Astrocyte (in vitro differentiated cells and primary cell): ENCODE measurements around the gene FOXF1. TPM values are rescaled to one million over a fixed set of nuclear protein-coding genes. Genes with fewer than 3 reads are reported as not detected.
A peak's percentile ranks its signal among the peaks of the same experiment; 100 is the strongest.

Experiments
- DNase-seq: peaks from one replicate; pipeline ENCODE4 v3.0.0-alpha.2; 2010; ENCODE audit warnings: low read depth
- FAIRE-seq: peaks from 2 replicates; lab custom pipeline; 2011; peaks lifted over from hg19 to GRCh38; lab: Jason Lieb, UNC
- H2AFZ ChIP-seq: 2 replicates; pipeline ENCODE4 v1.6.0; 2012; ENCODE audit warnings: low read depth, low read length, inconsistent platforms
- H3K27ac ChIP-seq: 2 replicates; pipeline ENCODE4 v1.5.1; 2011; ENCODE audit warnings: low read depth, low read length, inconsistent platforms
- H3K27me3 ChIP-seq: 2 replicates; pipeline ENCODE4 v1.6.0; 2011; ENCODE audit warnings: low read length, inconsistent platforms; ENCODE audit not compliant: insufficient read depth
- H3K36me3 ChIP-seq: 2 replicates; pipeline ENCODE4 v1.5.1; 2011; ENCODE audit warnings: low read length, inconsistent platforms; ENCODE audit not compliant: insufficient read depth
- H3K4me1 ChIP-seq: 2 replicates; pipeline ENCODE4 v1.5.1; 2011; ENCODE audit warnings: low read length, inconsistent platforms; ENCODE audit not compliant: insufficient read depth
- H3K4me2 ChIP-seq: 2 replicates; pipeline ENCODE4 v1.6.0; 2012; ENCODE audit warnings: low read length, inconsistent platforms
- H3K4me3 ChIP-seq: 2 replicates; pipeline ENCODE4 v1.5.1; 2011; ENCODE audit warnings: low read depth, mild to moderate bottlenecking, low read length, inconsistent platforms; ENCODE audit not compliant: insufficient read depth
- H3K79me2 ChIP-seq: 2 replicates; pipeline ENCODE4 v1.6.0; 2012; ENCODE audit warnings: mild to moderate bottlenecking, low read length, inconsistent platforms; ENCODE audit not compliant: insufficient read depth
- H3K9ac ChIP-seq: 2 replicates; pipeline ENCODE4 v1.6.0; 2012; ENCODE audit warnings: mild to moderate bottlenecking, low read length, inconsistent platforms
- H3K9me3 ChIP-seq: 2 replicates; pipeline ENCODE4 v1.5.1; 2012; ENCODE audit warnings: low read depth, mild to moderate bottlenecking, low read length, inconsistent platforms; ENCODE audit not compliant: insufficient read depth
- H4K20me1 ChIP-seq: 2 replicates; pipeline ENCODE4 v1.6.0; 2012; ENCODE audit warnings: low read length, inconsistent platforms; ENCODE audit not compliant: insufficient read depth
- H3K27ac Mint-ChIP-seq: one replicate; pipeline ENCODE4 v1.8.0; 2021; ENCODE audit warnings: mild to moderate bottlenecking, mixed read lengths; ENCODE audit not compliant: unreplicated experiment
- H3K27me3 Mint-ChIP-seq: one replicate; pipeline ENCODE4 v1.8.0; 2021; ENCODE audit warnings: low read depth, mixed read lengths; ENCODE audit not compliant: unreplicated experiment
- H3K36me3 Mint-ChIP-seq: one replicate; pipeline ENCODE4 v1.8.0; 2021; ENCODE audit warnings: low read depth, mixed read lengths; ENCODE audit not compliant: unreplicated experiment
- H3K4me1 Mint-ChIP-seq: one replicate; pipeline ENCODE4 v1.8.0; 2021; ENCODE audit warnings: low read depth, mixed read lengths; ENCODE audit not compliant: unreplicated experiment
- H3K4me3 Mint-ChIP-seq: one replicate; pipeline ENCODE4 v1.8.0; 2021; ENCODE audit warnings: mild to moderate bottlenecking, moderate library complexity, mixed read lengths; ENCODE audit not compliant: unreplicated experiment
- H3K9me3 Mint-ChIP-seq: one replicate; pipeline ENCODE4 v1.8.0; 2021; ENCODE audit warnings: mild to moderate bottlenecking, mixed read lengths; ENCODE audit not compliant: unreplicated experiment
- EZH2 ChIP-seq: IDR thresholded peaks from 2 replicates; pipeline ENCODE4 v1.6.1; 2012; ENCODE audit warnings: mild to moderate bottlenecking, low read length, inconsistent platforms; ENCODE audit not compliant: insufficient read depth
- total RNA-seq: library from RNA; stranded (reverse); gene quantifications from 2 replicates; pipeline ENCODE4 v1.2.1, GENCODE V29; 2021
- TF ChIP-seq, protein P1 (sequence below): IDR thresholded peaks from 2 replicates; pipeline ENCODE4 v1.5.1; 2011; ENCODE audit warnings: low read depth, mild to moderate bottlenecking, inconsistent platforms, low read length, moderate library complexity; ENCODE audit not compliant: insufficient read depth

FOXF1 gene
- total RNA-seq, 1 donor from 2014 or later: 0.07 TPM

GRCh38 chr16:86504315-86505184 is 5.8 kb upstream of the FOXF1 start:
- H3K4me1 ChIP-seq: peaks cover 12% of the 10 kb centered on the region
- peaks cover 41% of the 10 kb centered on the region for H4K20me1 ChIP-seq
- FAIRE-seq (no peak), DNase-seq (no peak)
- no peak overlapping the region for H3K4me3 Mint-ChIP-seq
- no peak overlapping the region for H3K4me3 ChIP-seq
- no peak overlapping the region for H3K9ac ChIP-seq
- H3K4me2 ChIP-seq: peak overlapping the region; percentile 25
- H3K27ac ChIP-seq: no peak overlapping the region
- peaks cover 83% of the 10 kb centered on the region for H3K27me3 Mint-ChIP-seq
- peaks cover 6% of the 10 kb centered on the region for H3K4me1 Mint-ChIP-seq
- H2AFZ ChIP-seq: no peak overlapping the region
- no peaks in the 10 kb centered on the region for H3K36me3 ChIP-seq
- peaks cover 9% of the 10 kb centered on the region for H3K9me3 ChIP-seq
- peaks cover 2% of the 10 kb centered on the region for H3K36me3 Mint-ChIP-seq
- peak overlapping the region; percentile 93 for H3K27ac Mint-ChIP-seq
- H3K9me3 Mint-ChIP-seq: peaks cover 40% of the 10 kb centered on the region
- TF ChIP-seq EZH2: no peak
- TF ChIP-seq, protein P1, sequence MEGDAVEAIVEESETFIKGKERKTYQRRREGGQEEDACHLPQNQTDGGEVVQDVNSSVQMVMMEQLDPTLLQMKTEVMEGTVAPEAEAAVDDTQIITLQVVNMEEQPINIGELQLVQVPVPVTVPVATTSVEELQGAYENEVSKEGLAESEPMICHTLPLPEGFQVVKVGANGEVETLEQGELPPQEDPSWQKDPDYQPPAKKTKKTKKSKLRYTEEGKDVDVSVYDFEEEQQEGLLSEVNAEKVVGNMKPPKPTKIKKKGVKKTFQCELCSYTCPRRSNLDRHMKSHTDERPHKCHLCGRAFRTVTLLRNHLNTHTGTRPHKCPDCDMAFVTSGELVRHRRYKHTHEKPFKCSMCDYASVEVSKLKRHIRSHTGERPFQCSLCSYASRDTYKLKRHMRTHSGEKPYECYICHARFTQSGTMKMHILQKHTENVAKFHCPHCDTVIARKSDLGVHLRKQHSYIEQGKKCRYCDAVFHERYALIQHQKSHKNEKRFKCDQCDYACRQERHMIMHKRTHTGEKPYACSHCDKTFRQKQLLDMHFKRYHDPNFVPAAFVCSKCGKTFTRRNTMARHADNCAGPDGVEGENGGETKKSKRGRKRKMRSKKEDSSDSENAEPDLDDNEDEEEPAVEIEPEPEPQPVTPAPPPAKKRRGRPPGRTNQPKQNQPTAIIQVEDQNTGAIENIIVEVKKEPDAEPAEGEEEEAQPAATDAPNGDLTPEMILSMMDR: no peak
- H3K79me2 ChIP-seq: no peaks in the 10 kb centered on the region
- H3K27me3 ChIP-seq: peaks cover 91% of the 10 kb centered on the region

GRCh38 chr16:86505185-86505898 is 5.0 kb upstream of the FOXF1 start:
- peaks cover 83% of the 10 kb centered on the region for H3K27me3 ChIP-seq
- Mint-ChIP-seq H3K27me3 (peaks cover 78% of the 10 kb centered on the region), H3K4me1 (peaks cover 6% of the 10 kb centered on the region), H3K27ac (peak overlapping the region; percentile 93), H3K9me3 (peaks cover 40% of the 10 kb centered on the region), H3K36me3 (peaks cover 2% of the 10 kb centered on the region), H3K4me3 (no peak overlapping the region)
- H3K27ac ChIP-seq: no peak overlapping the region
- H3K9me3 ChIP-seq: peaks cover 9% of the 10 kb centered on the region
- H3K4me2 ChIP-seq: peak overlapping the region; percentile 25
- FAIRE-seq (no peak), DNase-seq (no peak)
- no peak overlapping the region for H2AFZ ChIP-seq
- H3K79me2 ChIP-seq: no peaks in the 10 kb centered on the region
- no peak overlapping the region for H3K4me3 ChIP-seq
- H4K20me1 ChIP-seq: peaks cover 41% of the 10 kb centered on the region
- H3K36me3 ChIP-seq: no peaks in the 10 kb centered on the region
- no peak overlapping the region for H3K9ac ChIP-seq
- TF ChIP-seq, protein P1: no peak
- TF ChIP-seq EZH2: peak; percentile 91
- peaks cover 12% of the 10 kb centered on the region for H3K4me1 ChIP-seq
